K562 (cell line): Measurements from ENCODE around the gene YIPF4. TPM values are rescaled to one million over a fixed set of nuclear protein-coding genes. Genes with fewer than 3 reads are reported as not detected.

Experiments used
- ATAC-seq: fragments of 200-7000 bp; cut with Tn5 transposase; 3 replicates; pipeline ENCODE4 v1.9.1; 2020; ENCODE audit warnings: moderate library complexity
- BruUV-seq: library from RNA; stranded (reverse); fragments of 400-500 nt; replicated peaks from 2 replicates; lab custom pipeline; 2021; lab: Mats Ljungman, UMichigan
- CTCF ChIA-PET: fragments of 300-600 bp; formaldehyde crosslinking; extraction: SDS; loops from one replicate; lab custom pipeline; 2021; ENCODE audit warnings: low intra/inter-chr PET ratio; lab: Yijun Ruan, JAX
- POLR2A ChIA-PET: fragments of 300-600, 350-650 bp; sonication (Branson Sonifier 250); formaldehyde crosslinking; extraction: SDS; loops from one replicate; lab custom pipeline; 2021; ENCODE audit warnings: antibody characterized with exemption, inconsistent platforms; lab: Yijun Ruan, JAX
- DNase-seq, 4 experiments: peaks; one replicate each; pipeline versions ENCODE4 v3.0.0 to v3.0.0-alpha.2; 2011 to 2018; ENCODE audit warnings: low spot score in 3 of 4, mixed read lengths in 3 of 4; ENCODE audit errors: extremely low read depth in 1 of 4
- FAIRE-seq: peaks from 2 replicates; lab custom pipeline; 2011; peaks lifted over from hg19 to GRCh38; lab: Jason Lieb, UNC
- H2AFZ ChIP-seq: 2 replicates; pipeline ENCODE4 v1.6.0; 2011; ENCODE audit warnings: low read depth, low read length, control low read depth, inconsistent platforms
- H3K27ac ChIP-seq: fragments of 200-600 bp; 3 replicates; pipeline ENCODE4 v1.8.0; 2011; ENCODE audit warnings: low read depth, mild to moderate bottlenecking, control low read depth, inconsistent platforms, low read length, moderate library complexity, mixed read lengths; ENCODE audit errors: extremely low read depth
- H3K27me3 ChIP-seq, 2 experiments: fragments of 300-600 bp in 1 of 2; 2 replicates in 1 of 2; 3 replicates in 1 of 2; pipeline versions ENCODE4 v1.6.0 to v1.8.0; 2011; ENCODE audit warnings: inconsistent platforms in 2 of 2, low read length in 2 of 2, mild to moderate bottlenecking in 1 of 2, mixed read lengths in 1 of 2, moderate library complexity in 1 of 2; ENCODE audit not compliant: control insufficient read depth in 2 of 2, insufficient read depth in 2 of 2
- H3K36me3 ChIP-seq: fragments of 300-600 bp; 3 replicates; pipeline ENCODE4 v1.8.0; 2011; ENCODE audit warnings: mild to moderate bottlenecking, low read length, inconsistent platforms; ENCODE audit not compliant: control insufficient read depth, insufficient read depth
- H3K4me1 ChIP-seq, 2 experiments: fragments of 200-600 bp in 1 of 2; replicated peaks in 1 of 2; 2 replicates in 1 of 2; 3 replicates in 1 of 2; pipeline versions ENCODE4 v1.5.1 to v1.8.0; 2011; ENCODE audit warnings: inconsistent platforms in 2 of 2, low read length in 2 of 2, mild to moderate bottlenecking in 1 of 2, mixed read lengths in 1 of 2, moderate library complexity in 1 of 2; ENCODE audit not compliant: control insufficient read depth in 2 of 2, insufficient read depth in 2 of 2
- H3K4me2 ChIP-seq: 2 replicates; pipeline ENCODE4 v1.6.1; 2011; ENCODE audit warnings: low read length, control low read depth, inconsistent platforms, mixed read lengths; ENCODE audit not compliant: insufficient read depth
- H3K4me3 ChIP-seq: fragments of 200-600 bp; sonication (generic), shearing (Covaris generic); 2 replicates; pipeline ENCODE4 v1.5.1; 2016; ENCODE audit warnings: control low read depth, inconsistent platforms
- H3K79me2 ChIP-seq: fragments of 200-600 bp; 3 replicates; pipeline ENCODE4 v1.8.0; 2011; ENCODE audit warnings: low read length, inconsistent platforms; ENCODE audit not compliant: control insufficient read depth, insufficient read depth
- H3K9ac ChIP-seq, 2 experiments: 2 replicates each; pipeline versions ENCODE4 v1.6.0 to v1.6.1; 2011; ENCODE audit warnings: low read depth in 2 of 2, low read length in 2 of 2, control low read depth in 1 of 2, inconsistent platforms in 1 of 2, mild to moderate bottlenecking in 1 of 2, mixed read lengths in 1 of 2; ENCODE audit not compliant: insufficient read depth in 1 of 2
- H3K9me1 ChIP-seq: one replicate; pipeline ENCODE4 v1.6.0; 2011; ENCODE audit warnings: inconsistent platforms, mild to moderate bottlenecking, low read length, moderate library complexity; ENCODE audit not compliant: control insufficient read depth, insufficient read depth
- H3K9me3 ChIP-seq: replicated peaks from 2 replicates; pipeline ENCODE4 v1.5.1; 2011; ENCODE audit warnings: low read depth, low read length, inconsistent platforms; ENCODE audit not compliant: control insufficient read depth, insufficient read depth
- H4K20me1 ChIP-seq: replicated peaks from 2 replicates; pipeline ENCODE4 v1.6.1; 2011; ENCODE audit warnings: low read length, inconsistent platforms, mixed read lengths; ENCODE audit not compliant: control insufficient read depth, insufficient read depth
- CBFB ChIP-seq: sonication (generic); formaldehyde crosslinking; IDR thresholded peaks from 2 replicates; pipeline ENCODE4 v1.4.0; 2020; ENCODE audit warnings: mild to moderate bottlenecking, missing genetic modification reagents
- DIDO1 ChIP-seq: fragments of 450-650 bp; IDR thresholded peaks from 2 replicates; pipeline ENCODE4 v1.6.1; 2016; ENCODE audit warnings: low read depth, missing biosample characterization, missing genetic modification characterization
- ESRRB ChIP-seq: fragments of 250-450 bp; sonication (Bioruptor Pico); IDR thresholded peaks from 2 replicates; pipeline ENCODE4 v1.5.0; 2020; ENCODE audit warnings: mild to moderate bottlenecking, moderate library complexity, borderline replicate concordance
- ETV6 ChIP-seq, 3 experiments: fragments of 150-350 bp in 1 of 3; sonication (generic) in 1 of 3; formaldehyde crosslinking in 1 of 3; IDR thresholded peaks; 2 replicates each; pipeline versions ENCODE4 v1.6.1 to v1.8.0; 2014 to 2022; ENCODE audit warnings: borderline replicate concordance in 2 of 3, low read depth in 2 of 3, antibody characterized with exemption in 1 of 3, low read length in 1 of 3, mild to moderate bottlenecking in 1 of 3, missing genetic modification reagents in 1 of 3
- HMG20A ChIP-seq: fragments of 450-650 bp; formaldehyde crosslinking; conservative IDR thresholded peaks from 2 replicates; pipeline ENCODE4 v1.4.0; 2020; ENCODE audit warnings: mild to moderate bottlenecking, mixed read lengths
- MNT ChIP-seq, 2 experiments: fragments of 450-650 bp; conservative IDR thresholded peaks; 2 replicates each; pipeline ENCODE4 v1.6.1; 2017; ENCODE audit warnings: mild to moderate bottlenecking in 2 of 2, moderate library complexity in 2 of 2
- PHB2 ChIP-seq: fragments of 450-650 bp; IDR thresholded peaks from 2 replicates; pipeline ENCODE4 v1.6.1; 2017; ENCODE audit warnings: low read depth
- PHF20 ChIP-seq: fragments of 450-650 bp; IDR thresholded peaks from 2 replicates; pipeline ENCODE4 v1.6.1; 2018; ENCODE audit not compliant: partially characterized antibody
- SMAD1 ChIP-seq: fragments of 150-350 bp; IDR thresholded peaks from 2 replicates; pipeline ENCODE4 v1.6.1; 2014; ENCODE audit warnings: low read length, low read depth; ENCODE audit not compliant: partially characterized antibody
- TCFL5 ChIP-seq: fragments of 250-450 bp; sonication (Bioruptor Pico); conservative IDR thresholded peaks from 2 replicates; pipeline ENCODE4 v1.6.1; 2021; ENCODE audit warnings: mild to moderate bottlenecking, moderate library complexity, matching md5 sums
- ZKSCAN8 ChIP-seq: fragments of 200-800 bp; sonication (Bioruptor generic); IDR thresholded peaks from 2 replicates; pipeline ENCODE4 v1.6.1; 2016; ENCODE audit warnings: missing genetic modification characterization, missing compliant biosample characterization
- ZNF347 ChIP-seq: fragments of 450-650 bp; formaldehyde crosslinking; IDR thresholded peaks from 2 replicates; pipeline ENCODE4 v1.4.0; 2020; ENCODE audit warnings: low read depth, mild to moderate bottlenecking, moderate library complexity
- ZNF436 ChIP-seq: fragments of 250-450, 450-650 bp; sonication (Bioruptor Pico); formaldehyde crosslinking; IDR thresholded peaks from 2 replicates; pipeline ENCODE4 v1.7.0; 2020; ENCODE audit warnings: mild to moderate bottlenecking
- WGBS: fragments of 100-300 bp; shearing (Covaris generic); methylation state at CpG from one replicate; pipeline ENCODE4 v1.1.6; 2016; ENCODE audit warnings: low coverage, mixed read lengths; ENCODE audit not compliant: insufficient coverage; ENCODE audit errors: missing lambda C conversion rate; 5-methylcytosine and 5-hydroxymethylcytosine counted together
- in situ Hi-C: fragments of 300-500 bp; cut with MboI; formaldehyde crosslinking; loops from 4 replicates; pipeline ENCODE4 v1.15.0; 2018; ENCODE audit warnings: inconsistent platforms, mixed read lengths
- intact Hi-C: fragments of 100-400 bp; cut with micrococcal nuclease; formaldehyde crosslinking; loops from 2 replicates; pipeline ENCODE4 v1.14.2; 2022
- polyA plus RNA-seq, 8 experiments: library from polyadenylated mRNA; depleted of rRNA in 4 of 8; stranded (reverse) in 5 of 8; unstranded in 3 of 8; fragments of >200 nt; fragmentation: Nextera tagmentation in 2 of 8; fragmentation: Illumina TruSeq in 1 of 8; extraction: Ambion mirVana in 2 of 8; extraction: Trizol in 1 of 8; gene quantifications; 2 replicates each; pipeline versions ENCODE4 v1.2.1 to v1.2.3, GENCODE V29; 2011 to 2014; ENCODE audit warnings: inconsistent platforms in 1 of 8, missing spikeins in 1 of 8
- total RNA-seq, 7 experiments: library from RNA; depleted of rRNA in 6 of 7; stranded (reverse); fragments of >200 nt in 6 of 7; fragmentation: Illumina TruSeq in 2 of 7; extraction: Trizol in 2 of 7; gene quantifications; 2 replicates each; pipeline versions ENCODE4 v1.2.1 to v1.2.3, GENCODE V29; 2011 to 2021; ENCODE audit warnings: low replicate concordance in 1 of 7
- TF ChIP-seq, protein P1 (sequence below): sonication (generic); formaldehyde crosslinking; IDR thresholded peaks from 2 replicates; pipeline ENCODE4 v1.8.0; 2022; ENCODE audit warnings: mild to moderate bottlenecking, missing genetic modification reagents, borderline replicate concordance
- TF ChIP-seq, protein P2 (sequence below): sonication (generic); formaldehyde crosslinking; IDR thresholded peaks from 2 replicates; pipeline ENCODE4 v1.8.0; 2022; ENCODE audit warnings: mild to moderate bottlenecking, missing genetic modification reagents

Gene YIPF4
- total and polyA plus RNA-seq, 9 of the 15 experiments (the other 6 are each of a cell fraction or from before 2014, with no cell fraction given): 4.9 to 46.9 (median 17.5) TPM

DNA sequence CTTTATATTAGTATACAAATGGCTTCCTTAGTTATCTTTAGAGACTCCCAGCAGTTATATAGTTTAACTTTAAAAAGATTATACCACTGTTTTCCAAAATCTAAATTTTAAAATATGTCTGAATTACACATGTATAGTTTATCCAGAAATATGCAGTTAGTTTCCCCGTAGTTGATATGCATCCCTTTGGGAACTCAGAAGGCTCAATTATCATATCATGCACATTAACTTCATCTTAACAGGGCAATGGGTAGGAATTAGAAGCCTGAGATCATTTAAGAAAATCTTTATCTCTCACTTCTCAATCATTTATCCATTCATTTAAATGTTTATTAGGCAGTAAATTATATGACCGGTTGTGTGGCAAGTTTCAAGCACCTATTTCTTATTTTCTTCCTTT is 40.2 kb upstream of the YIPF4 start:
- no TSS peak for BruUV-seq
- no peaks in the 10 kb centered on the region for H3K36me3 ChIP-seq
- H3K4me3 ChIP-seq: no peak overlapping the region
- H3K9ac ChIP-seq: no peak overlapping the region
- no peaks in the 10 kb centered on the region for H4K20me1 ChIP-seq
- POLR2A ChIA-PET: interaction anchor here (1.3 kb wide), 1 partner anchor 9 kb away, joined by 3 read pairs; no protein-coding TSS in a partner anchor
- no peaks in the 10 kb centered on the region for H3K79me2 ChIP-seq
- H3K27me3 ChIP-seq: no peaks in the 10 kb centered on the region
- no peak overlapping the region for H3K27ac ChIP-seq
- no peak overlapping the region for H3K4me2 ChIP-seq
- no peak for ATAC-seq
- no peak for FAIRE-seq
- no peak for DNase-seq
- intact Hi-C loops: no loop called here
- H3K4me1 ChIP-seq: no peaks in the 10 kb centered on the region; a peak in 1 of 5 replicates
- 48% methylated on average over 2 of the region's 2 CpGs for whole genome bisulfite sequencing
- CTCF ChIA-PET: no interaction called here
- no peaks in the 10 kb centered on the region for H3K9me1 ChIP-seq
- H3K9me3 ChIP-seq: no peaks in the 10 kb centered on the region
- no peak overlapping the region for H2AFZ ChIP-seq
- in situ Hi-C loops: no loop called here
- TF ChIP-seq PHF20 (no peak), ZNF436 (no peak), HMG20A (CRISPR knock-in tag) (no peak), CBFB (CRISPR knock-in tag) (no peak), DIDO1 (tag) (no peak), PHB2 (no peak), TCFL5 (CRISPR knock-in tag) (no peak), MNT (conservative IDR thresholded peaks at IDR 0.05) (no peak), ZNF347 (no peak), ESRRB (CRISPR knock-in tag) (no peak), ZKSCAN8 (CRISPR knock-in tag) (no peak), ETV6 (IDR thresholded peaks at IDR 0.05; ENCODE audit: borderline replicate concordance in 1 of 2, low read depth in 2 of 2, low read length in 1 of 2) (no peak), ETV6 (CRISPR knock-in tag; IDR thresholded peaks at IDR 0.05; ENCODE audit: borderline replicate concordance) (no peak), SMAD1 (no peak)
- TF ChIP-seq, protein P1, sequence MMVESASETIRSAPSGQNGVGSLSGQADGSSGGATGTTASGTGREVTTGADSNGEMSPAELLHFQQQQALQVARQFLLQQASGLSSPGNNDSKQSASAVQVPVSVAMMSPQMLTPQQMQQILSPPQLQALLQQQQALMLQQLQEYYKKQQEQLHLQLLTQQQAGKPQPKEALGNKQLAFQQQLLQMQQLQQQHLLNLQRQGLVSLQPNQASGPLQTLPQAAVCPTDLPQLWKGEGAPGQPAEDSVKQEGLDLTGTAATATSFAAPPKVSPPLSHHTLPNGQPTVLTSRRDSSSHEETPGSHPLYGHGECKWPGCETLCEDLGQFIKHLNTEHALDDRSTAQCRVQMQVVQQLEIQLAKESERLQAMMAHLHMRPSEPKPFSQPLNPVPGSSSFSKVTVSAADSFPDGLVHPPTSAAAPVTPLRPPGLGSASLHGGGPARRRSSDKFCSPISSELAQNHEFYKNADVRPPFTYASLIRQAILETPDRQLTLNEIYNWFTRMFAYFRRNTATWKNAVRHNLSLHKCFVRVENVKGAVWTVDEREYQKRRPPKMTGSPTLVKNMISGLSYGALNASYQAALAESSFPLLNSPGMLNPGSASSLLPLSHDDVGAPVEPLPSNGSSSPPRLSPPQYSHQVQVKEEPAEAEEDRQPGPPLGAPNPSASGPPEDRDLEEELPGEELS (CRISPR knock-in tag): no peak
- TF ChIP-seq, protein P2, sequence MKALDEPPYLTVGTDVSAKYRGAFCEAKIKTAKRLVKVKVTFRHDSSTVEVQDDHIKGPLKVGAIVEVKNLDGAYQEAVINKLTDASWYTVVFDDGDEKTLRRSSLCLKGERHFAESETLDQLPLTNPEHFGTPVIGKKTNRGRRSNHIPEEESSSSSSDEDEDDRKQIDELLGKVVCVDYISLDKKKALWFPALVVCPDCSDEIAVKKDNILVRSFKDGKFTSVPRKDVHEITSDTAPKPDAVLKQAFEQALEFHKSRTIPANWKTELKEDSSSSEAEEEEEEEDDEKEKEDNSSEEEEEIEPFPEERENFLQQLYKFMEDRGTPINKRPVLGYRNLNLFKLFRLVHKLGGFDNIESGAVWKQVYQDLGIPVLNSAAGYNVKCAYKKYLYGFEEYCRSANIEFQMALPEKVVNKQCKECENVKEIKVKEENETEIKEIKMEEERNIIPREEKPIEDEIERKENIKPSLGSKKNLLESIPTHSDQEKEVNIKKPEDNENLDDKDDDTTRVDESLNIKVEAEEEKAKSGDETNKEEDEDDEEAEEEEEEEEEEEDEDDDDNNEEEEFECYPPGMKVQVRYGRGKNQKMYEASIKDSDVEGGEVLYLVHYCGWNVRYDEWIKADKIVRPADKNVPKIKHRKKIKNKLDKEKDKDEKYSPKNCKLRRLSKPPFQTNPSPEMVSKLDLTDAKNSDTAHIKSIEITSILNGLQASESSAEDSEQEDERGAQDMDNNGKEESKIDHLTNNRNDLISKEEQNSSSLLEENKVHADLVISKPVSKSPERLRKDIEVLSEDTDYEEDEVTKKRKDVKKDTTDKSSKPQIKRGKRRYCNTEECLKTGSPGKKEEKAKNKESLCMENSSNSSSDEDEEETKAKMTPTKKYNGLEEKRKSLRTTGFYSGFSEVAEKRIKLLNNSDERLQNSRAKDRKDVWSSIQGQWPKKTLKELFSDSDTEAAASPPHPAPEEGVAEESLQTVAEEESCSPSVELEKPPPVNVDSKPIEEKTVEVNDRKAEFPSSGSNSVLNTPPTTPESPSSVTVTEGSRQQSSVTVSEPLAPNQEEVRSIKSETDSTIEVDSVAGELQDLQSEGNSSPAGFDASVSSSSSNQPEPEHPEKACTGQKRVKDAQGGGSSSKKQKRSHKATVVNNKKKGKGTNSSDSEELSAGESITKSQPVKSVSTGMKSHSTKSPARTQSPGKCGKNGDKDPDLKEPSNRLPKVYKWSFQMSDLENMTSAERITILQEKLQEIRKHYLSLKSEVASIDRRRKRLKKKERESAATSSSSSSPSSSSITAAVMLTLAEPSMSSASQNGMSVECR (CRISPR knock-in tag): no peak
